Erythroblast (primary cell): ENCODE data around the gene TTC38.

Experiments
- GATA1 ChIP-seq: IDR thresholded peaks from 2 replicates; pipeline ENCODE4 v1.6.1; 2011; ENCODE audit warnings: low read depth, mild to moderate bottlenecking, control low read depth, low read length, moderate library complexity
- POLR2A ChIP-seq: IDR thresholded peaks from 2 replicates; pipeline ENCODE4 v1.6.1; 2011; ENCODE audit warnings: mild to moderate bottlenecking, low read length

DNA sequence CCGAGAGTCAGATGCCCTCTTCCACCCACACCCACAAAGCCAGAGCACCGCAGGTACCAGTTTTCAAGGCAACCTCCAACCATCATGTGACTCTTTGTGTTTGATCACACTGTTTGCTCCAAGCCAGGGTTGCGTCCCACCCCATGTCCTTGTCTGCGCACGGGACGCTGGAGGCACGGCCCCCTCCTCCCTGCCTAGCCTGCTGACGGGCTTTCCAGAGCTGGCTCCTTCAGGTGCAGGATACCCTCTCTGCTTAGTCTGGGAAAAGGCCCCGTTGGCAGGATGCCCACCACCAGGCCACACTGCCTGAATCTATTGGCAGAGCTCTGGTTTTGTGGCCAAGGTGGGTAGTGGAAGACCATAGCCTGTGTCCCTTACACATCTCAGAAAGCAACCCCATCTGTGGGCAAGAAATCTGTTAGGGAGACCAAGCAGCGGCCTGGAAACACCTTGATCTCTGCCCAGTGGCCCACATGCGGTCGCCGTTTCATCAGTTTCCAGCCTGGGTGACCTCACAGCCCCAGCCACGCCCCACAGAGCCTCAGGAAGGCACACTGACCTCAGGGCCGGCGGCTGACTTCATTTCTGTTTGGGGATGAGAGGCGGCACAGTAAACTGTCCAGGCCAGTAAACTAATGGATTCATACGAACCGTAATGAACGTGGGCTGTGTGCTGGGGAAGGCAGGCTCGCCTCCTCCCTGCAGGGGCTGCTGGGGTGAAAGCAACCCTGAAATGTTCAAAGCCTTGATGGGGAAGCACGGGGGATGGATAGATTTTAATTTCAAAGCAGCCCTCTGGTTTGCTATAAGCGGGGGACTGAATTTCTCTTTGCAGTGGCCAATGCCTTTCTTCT is 43.5 kb upstream of the TTC38 start:
- no peak for TF ChIP-seq POLR2A
- TF ChIP-seq GATA1, result no peak
